D721Med (cell line): ENCODE results near the gene ZNF469.

ENCODE experiments used
- DNase-seq: peaks from one replicate; pipeline ENCODE4 v3.0.0; 2011; ENCODE audit warnings: low spot score; ENCODE audit not compliant: insufficient read length
- FAIRE-seq: peaks from 2 replicates; lab custom pipeline; 2011; peaks lifted over from hg19 to GRCh38; lab: Jason Lieb, UNC
- CTCF ChIP-seq: IDR thresholded peaks from 2 replicates; pipeline ENCODE4 v1.5.1; 2012; ENCODE audit warnings: mild to moderate bottlenecking, control low read depth; ENCODE audit not compliant: insufficient read depth; ENCODE audit errors: missing control alignments

The ZNF469 gene

GRCh38 chr16:88424587-88425235 lies 42.0 kb downstream of the ZNF469 start:
- no peak for TF ChIP-seq CTCF
- FAIRE-seq (no peak), DNase-seq (no peak)

- no peak for TF ChIP-seq CTCF
- FAIRE-seq (no peak), DNase-seq (no peak)
Measured at GRCh38 chr16:88426018-88426417, 43.3 kb downstream of the ZNF469 start.

- no peak for FAIRE-seq
- TF ChIP-seq CTCF = no peak
Measured at GRCh38 chr16:88427376-88427775, 44.6 kb downstream of the ZNF469 start.

GRCh38 chr16:88428156-88428555 lies 45.4 kb downstream of the ZNF469 start:
- DNase-seq (no peak), FAIRE-seq (no peak)
- TF ChIP-seq CTCF = no peak

More at GRCh38 chr16:88427376-88427775, 44.6 kb downstream of the ZNF469 start:
- no peak for DNase-seq

GRCh38 chr16:88428616-88429386 lies 46.0 kb downstream of the ZNF469 start:
- FAIRE-seq = no peak
- TF ChIP-seq CTCF = no peak
- DNase-seq = no peak

- DNase-seq (no peak), FAIRE-seq (no peak)
- no peak for TF ChIP-seq CTCF
Measured at GRCh38 chr16:88429387-88430184, 46.8 kb downstream of the ZNF469 start.
